ENCODE measurements around the gene SNN. TPM values are rescaled to one million over a fixed set of nuclear protein-coding genes. Genes with fewer than 3 reads are reported as not detected.
A peak's percentile ranks its signal among the peaks of the same experiment; 100 is the strongest.

Gene SNN
- total RNA-seq, 4 donors from 2014 or later: 34.6 to 40.3 (median 39.7) TPM

DNA sequence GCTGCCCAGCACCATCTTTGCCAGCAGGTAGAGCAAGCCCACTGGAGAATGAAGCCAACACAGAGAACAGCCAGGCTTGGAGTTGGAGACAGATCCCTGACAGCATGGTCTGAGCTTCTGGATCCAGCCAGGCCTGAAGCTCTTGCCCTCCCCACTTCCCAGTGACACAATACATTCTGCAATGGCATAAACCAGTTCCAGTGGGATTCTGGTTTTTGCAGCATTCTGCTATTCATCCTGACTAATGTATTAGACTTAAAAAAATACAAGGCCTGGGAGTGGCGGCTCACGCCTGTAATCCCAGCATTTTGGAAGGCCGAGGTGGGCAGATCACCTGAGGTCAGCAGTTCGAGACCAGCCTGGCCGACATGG, 41.0 kb upstream of the SNN start:
- no peak for TF ChIP-seq EP300 (IDR thresholded peaks at IDR 0.05)
- TF ChIP-seq POLR2AphosphoS5 (IDR thresholded peaks at IDR 0.05): no peak
- TF ChIP-seq POLR2A (IDR thresholded peaks at IDR 0.05): no peak
- TF ChIP-seq CTCF (IDR thresholded peaks at IDR 0.05): no peak
- H3K9me3 ChIP-seq: no peaks in the 10 kb centered on the region
- H3K27ac ChIP-seq: peak overlapping the region in 2 of 4 donors; percentile 60 to 66
- H3K27me3 ChIP-seq: no peaks in the 10 kb centered on the region
- WGBS, 2 donors (ENCODE audit: low coverage in 1 of 2): 100% methylated on average over 2 of the region's 5 CpGs
- ATAC-seq: no peak
- H3K36me3 ChIP-seq: no peaks in the 10 kb centered on the region
- H3K4me3 ChIP-seq: no peak overlapping the region
- H3K4me1 ChIP-seq: peaks cover 0 to 33% (median 3%) of the 10 kb centered on the region in 3 donors

- no peaks in the 10 kb centered on the region for H3K36me3 ChIP-seq
- no peak overlapping the region for H3K4me3 ChIP-seq
- peak; percentile 51 for ATAC-seq
- peak overlapping the region in 2 of 4 donors; percentile 60 to 66 for H3K27ac ChIP-seq
- WGBS, 2 donors (ENCODE audit: low coverage in 1 of 2): 63 to 70% methylated on average over 11 to 15 of the region's 15 CpGs
- TF ChIP-seq CTCF (IDR thresholded peaks at IDR 0.05): no peak
- no peak for TF ChIP-seq POLR2A (IDR thresholded peaks at IDR 0.05)
- no peak for TF ChIP-seq POLR2AphosphoS5 (IDR thresholded peaks at IDR 0.05)
- no peak for TF ChIP-seq EP300 (IDR thresholded peaks at IDR 0.05)
- H3K9me3 ChIP-seq: no peaks in the 10 kb centered on the region
- H3K27me3 ChIP-seq: no peaks in the 10 kb centered on the region
- H3K4me1 ChIP-seq: peaks cover 0 to 33% (median 9%) of the 10 kb centered on the region in 3 donors
Measured at GRCh38 chr16:11627822-11628457, 40.3 kb upstream of the SNN start.

GRCh38 chr16:11629071-11630030, 38.9 kb upstream of the SNN start:
- no peak for TF ChIP-seq POLR2AphosphoS5 (IDR thresholded peaks at IDR 0.05)
- no peak for TF ChIP-seq CTCF (IDR thresholded peaks at IDR 0.05)
- TF ChIP-seq POLR2A (IDR thresholded peaks at IDR 0.05): no peak
- no peak for TF ChIP-seq EP300 (IDR thresholded peaks at IDR 0.05)
- Histone ChIP-seq H3K9me3 (no peaks in the 10 kb centered on the region), H3K27ac (peak overlapping the region in 3 of 4 donors; percentile 60 to 66 (median 66)), H3K36me3 (no peaks in the 10 kb centered on the region), H3K27me3 (no peaks in the 10 kb centered on the region), H3K4me1 (peaks cover 0 to 42% (median 11%) of the 10 kb centered on the region in 3 donors), H3K4me3 (no peak overlapping the region)
- WGBS, 2 donors (ENCODE audit: low coverage in 1 of 2): 21 to 76% methylated on average over 2 to 17 of the region's 23 CpGs
- peak; percentile 17 for ATAC-seq

DNA sequence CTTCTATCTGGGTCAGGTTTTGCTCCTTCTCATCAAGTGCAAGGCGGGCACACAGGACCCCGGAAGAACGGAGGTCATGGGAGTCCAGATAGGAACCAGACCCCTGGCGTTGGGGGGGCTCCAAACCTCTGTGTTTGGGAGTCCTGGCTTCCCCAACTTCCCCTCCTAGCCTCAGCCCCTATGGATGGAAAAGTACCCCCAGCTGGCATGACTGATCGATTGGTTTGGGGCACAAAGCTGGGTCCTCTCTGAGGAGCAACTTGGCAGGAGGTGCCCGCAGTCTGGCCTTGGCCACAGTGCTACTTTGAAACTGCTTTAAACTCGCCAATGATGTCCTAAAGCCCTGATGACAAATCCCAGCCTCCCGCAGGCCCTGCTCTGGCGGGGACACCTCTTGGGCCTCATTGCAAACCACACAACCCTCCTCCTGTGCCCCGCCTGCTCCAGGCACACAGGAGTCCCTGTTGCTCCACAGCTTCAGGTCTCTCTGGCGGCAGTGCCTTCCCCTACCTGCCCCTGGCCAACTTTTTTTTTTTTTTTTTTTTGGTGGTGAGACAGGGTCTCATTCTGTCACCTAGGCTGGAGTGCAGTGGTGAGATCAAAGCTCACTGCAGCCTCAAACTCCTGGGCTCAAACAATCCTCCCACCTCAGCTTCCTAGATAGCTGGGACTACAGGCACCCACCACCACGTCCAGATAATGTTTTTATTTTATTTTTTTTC, 38.0 kb upstream of the SNN start:
- H3K9me3 ChIP-seq: no peaks in the 10 kb centered on the region
- no peak overlapping the region for H3K4me3 ChIP-seq
- WGBS, 2 donors (ENCODE audit: low coverage in 1 of 2): 80% methylated on average over 5 of the region's 12 CpGs; no CpG with 5 or more reads in 1 of the 2 donors
- H3K27me3 ChIP-seq: no peaks in the 10 kb centered on the region
- H3K27ac ChIP-seq: peak overlapping the region in 3 of 4 donors; percentile 60 to 66 (median 66)
- ATAC-seq: no peak
- H3K36me3 ChIP-seq: no peaks in the 10 kb centered on the region
- TF ChIP-seq POLR2AphosphoS5 (IDR thresholded peaks at IDR 0.05) (no peak), CTCF (IDR thresholded peaks at IDR 0.05) (no peak), EP300 (IDR thresholded peaks at IDR 0.05) (no peak), POLR2A (IDR thresholded peaks at IDR 0.05) (no peak)
- H3K4me1 ChIP-seq: peaks cover 0 to 42% (median 11%) of the 10 kb centered on the region in 3 donors

All from gastroesophageal sphincter (tissue), 4 donors.